Chondrocyte (in vitro differentiated cells): ENCODE results near the gene DDX56. TPM values are rescaled to one million over a fixed set of nuclear protein-coding genes. Genes with fewer than 3 reads are reported as not detected.

Experiments used
- DNase-seq: peaks from one replicate; pipeline ENCODE4 v3.0.0; 2021; ENCODE audit warnings: mixed read lengths, low spot score
- H3K27ac Mint-ChIP-seq: one replicate; pipeline ENCODE4 v1.8.0; 2021; ENCODE audit warnings: mild to moderate bottlenecking, moderate library complexity, mixed read lengths; ENCODE audit not compliant: unreplicated experiment
- H3K27me3 Mint-ChIP-seq: 2 replicates; pipeline ENCODE4 v1.8.0; 2021; ENCODE audit warnings: low read depth, mixed read lengths
- H3K36me3 Mint-ChIP-seq: 2 replicates; pipeline ENCODE4 v1.8.0; 2021; ENCODE audit warnings: low read depth, mixed read lengths
- H3K4me1 Mint-ChIP-seq: 2 replicates; pipeline ENCODE4 v1.8.0; 2021; ENCODE audit warnings: low read depth, mild to moderate bottlenecking, mixed read lengths
- H3K4me3 Mint-ChIP-seq: one replicate; pipeline ENCODE4 v1.8.0; 2021; ENCODE audit warnings: mild to moderate bottlenecking, moderate library complexity, mixed read lengths; ENCODE audit not compliant: unreplicated experiment
- H3K9me3 Mint-ChIP-seq: 2 replicates; pipeline ENCODE4 v1.8.0; 2021; ENCODE audit warnings: low read depth, mixed read lengths
- total RNA-seq: library from RNA; stranded (reverse); gene quantifications from 3 replicates; pipeline ENCODE4 v1.2.1, GENCODE V29; 2021
- TF ChIP-seq, protein P1 (sequence below): fragments of 200-600 bp; sonication (generic); IDR thresholded peaks from 2 replicates; pipeline ENCODE4 v1.5.0; 2021; ENCODE audit warnings: antibody characterized with exemption, mild to moderate bottlenecking, moderate library complexity

DDX56 gene
- total RNA-seq, 1 donor from 2014 or later, result 48.7 TPM

DNA sequence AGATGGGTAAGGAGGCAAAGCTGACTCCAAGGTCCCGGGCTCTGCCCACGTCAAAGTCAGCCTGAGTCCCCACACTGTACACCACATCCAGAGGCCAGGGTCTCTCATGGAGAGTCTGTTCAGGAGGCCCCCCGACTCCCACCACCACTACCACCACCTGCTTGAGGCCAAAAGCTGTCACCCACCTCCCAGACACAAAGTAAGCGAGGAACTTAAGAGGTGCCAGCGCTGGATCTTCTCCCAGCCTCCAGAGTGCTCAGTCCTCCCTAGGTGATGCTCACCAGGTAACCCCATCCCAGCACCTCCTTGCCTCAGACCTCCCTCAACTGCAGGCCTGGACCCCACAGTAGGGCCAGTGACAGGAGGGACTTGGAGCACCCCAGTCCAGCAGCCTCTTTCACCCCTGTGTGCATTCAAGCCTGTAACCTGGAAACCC lies 33.1 kb downstream of the DDX56 start:
- Mint-ChIP-seq H3K4me1 (no peaks in the 10 kb centered on the region), H3K36me3 (no peaks in the 10 kb centered on the region), H3K27me3 (no peaks in the 10 kb centered on the region), H3K4me3 (no peak overlapping the region), H3K9me3 (no peaks in the 10 kb centered on the region), H3K27ac (no peak overlapping the region)
- DNase-seq, result peak; percentile 69
- TF ChIP-seq, protein P1, sequence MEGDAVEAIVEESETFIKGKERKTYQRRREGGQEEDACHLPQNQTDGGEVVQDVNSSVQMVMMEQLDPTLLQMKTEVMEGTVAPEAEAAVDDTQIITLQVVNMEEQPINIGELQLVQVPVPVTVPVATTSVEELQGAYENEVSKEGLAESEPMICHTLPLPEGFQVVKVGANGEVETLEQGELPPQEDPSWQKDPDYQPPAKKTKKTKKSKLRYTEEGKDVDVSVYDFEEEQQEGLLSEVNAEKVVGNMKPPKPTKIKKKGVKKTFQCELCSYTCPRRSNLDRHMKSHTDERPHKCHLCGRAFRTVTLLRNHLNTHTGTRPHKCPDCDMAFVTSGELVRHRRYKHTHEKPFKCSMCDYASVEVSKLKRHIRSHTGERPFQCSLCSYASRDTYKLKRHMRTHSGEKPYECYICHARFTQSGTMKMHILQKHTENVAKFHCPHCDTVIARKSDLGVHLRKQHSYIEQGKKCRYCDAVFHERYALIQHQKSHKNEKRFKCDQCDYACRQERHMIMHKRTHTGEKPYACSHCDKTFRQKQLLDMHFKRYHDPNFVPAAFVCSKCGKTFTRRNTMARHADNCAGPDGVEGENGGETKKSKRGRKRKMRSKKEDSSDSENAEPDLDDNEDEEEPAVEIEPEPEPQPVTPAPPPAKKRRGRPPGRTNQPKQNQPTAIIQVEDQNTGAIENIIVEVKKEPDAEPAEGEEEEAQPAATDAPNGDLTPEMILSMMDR, result no peak

DNA sequence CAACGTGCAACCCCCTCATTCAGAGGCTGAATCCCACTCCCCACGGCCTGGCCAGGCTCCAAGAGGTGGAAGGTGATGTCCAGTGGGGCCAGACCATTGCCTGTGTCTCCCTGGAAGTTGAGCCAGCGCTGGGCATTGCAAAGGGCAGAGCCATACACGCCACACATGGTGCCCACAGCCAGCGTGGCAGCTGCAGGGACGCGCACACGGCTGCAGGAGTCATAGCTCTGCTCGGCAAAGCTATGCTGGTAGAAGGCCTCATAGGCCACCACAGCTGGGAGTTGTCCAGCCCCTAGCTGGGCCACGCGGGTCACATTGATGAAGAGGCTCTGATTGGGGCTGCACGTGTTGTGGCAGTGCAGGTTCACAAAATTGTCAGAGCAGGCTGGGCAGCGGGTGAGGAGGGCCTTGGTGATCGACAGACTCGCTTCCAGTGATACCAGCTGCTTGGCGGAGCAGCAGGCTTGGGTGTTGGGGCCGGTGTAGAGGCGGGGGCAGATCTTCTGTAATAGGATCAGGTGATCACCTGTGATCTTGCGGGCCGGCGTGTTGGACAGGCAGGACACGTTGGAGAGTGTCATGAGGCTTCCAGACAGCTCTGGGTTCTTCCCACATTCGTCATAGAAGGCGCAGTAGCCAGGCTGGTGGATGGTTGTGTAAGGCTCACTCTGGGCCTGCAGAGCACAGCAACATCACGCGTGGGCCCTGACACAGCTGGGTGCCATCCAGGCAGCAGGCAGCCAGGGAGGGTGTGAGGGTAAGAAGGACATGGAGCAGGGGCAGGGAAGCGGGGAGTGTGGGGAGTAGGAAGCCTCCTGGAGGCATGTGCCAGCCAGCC lies 33.8 kb downstream of the DDX56 start:
- Mint-ChIP-seq H3K4me3 (no peak overlapping the region), H3K27ac (no peak overlapping the region), H3K36me3 (no peaks in the 10 kb centered on the region), H3K9me3 (no peaks in the 10 kb centered on the region), H3K27me3 (no peaks in the 10 kb centered on the region), H3K4me1 (no peaks in the 10 kb centered on the region)
- DNase-seq, result no peak
- TF ChIP-seq, protein P1, result no peak

DNA sequence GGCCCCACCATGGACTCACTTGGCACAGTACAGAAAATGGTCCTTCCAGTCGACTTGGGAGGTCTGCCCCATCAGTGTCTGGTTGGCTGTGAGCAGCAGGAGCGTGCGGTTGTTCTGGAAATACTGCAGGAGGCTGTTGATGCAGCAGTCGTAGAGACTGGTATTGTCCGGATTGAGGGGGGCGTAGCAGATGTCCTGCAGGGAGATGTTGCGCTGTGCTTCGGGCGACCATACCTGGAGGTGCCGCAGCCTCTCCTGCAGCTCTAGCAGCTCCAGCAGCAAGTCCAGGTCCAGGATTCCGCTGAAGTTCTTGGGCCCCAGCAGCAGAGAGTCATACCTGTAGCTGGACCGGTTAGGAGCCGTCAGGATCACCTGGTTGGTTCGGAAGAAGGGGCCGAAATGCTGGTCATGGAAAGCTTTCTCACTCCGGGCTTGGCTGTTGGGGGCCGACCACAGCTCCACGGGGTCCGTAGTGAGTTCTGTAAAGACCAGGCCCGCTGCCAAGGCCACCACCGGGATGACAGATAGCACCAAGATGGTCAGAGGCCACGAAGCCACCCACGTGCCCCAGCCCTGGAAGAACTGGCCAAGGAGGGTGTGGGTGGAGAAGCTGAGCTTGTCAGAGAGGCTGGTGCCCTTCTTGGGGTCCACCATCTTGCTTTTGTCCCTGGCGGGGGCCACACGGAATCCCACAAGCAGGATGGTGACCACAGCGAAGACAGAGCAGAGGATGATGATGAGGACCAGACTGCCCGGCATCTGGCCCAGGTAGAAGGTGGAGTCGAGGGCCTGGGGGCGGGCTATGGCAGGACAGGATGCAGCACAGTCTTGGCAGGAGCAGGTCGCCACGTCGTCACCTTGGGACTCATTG lies 34.7 kb downstream of the DDX56 start:
- no peaks in the 10 kb centered on the region for H3K9me3 Mint-ChIP-seq
- TF ChIP-seq, protein P1, result no peak
- H3K27ac Mint-ChIP-seq, result no peak overlapping the region
- H3K4me1 Mint-ChIP-seq, result no peaks in the 10 kb centered on the region
- no peaks in the 10 kb centered on the region for H3K36me3 Mint-ChIP-seq
- H3K4me3 Mint-ChIP-seq, result no peak overlapping the region
- H3K27me3 Mint-ChIP-seq, result no peaks in the 10 kb centered on the region
- DNase-seq, result peak; percentile 75

DNA sequence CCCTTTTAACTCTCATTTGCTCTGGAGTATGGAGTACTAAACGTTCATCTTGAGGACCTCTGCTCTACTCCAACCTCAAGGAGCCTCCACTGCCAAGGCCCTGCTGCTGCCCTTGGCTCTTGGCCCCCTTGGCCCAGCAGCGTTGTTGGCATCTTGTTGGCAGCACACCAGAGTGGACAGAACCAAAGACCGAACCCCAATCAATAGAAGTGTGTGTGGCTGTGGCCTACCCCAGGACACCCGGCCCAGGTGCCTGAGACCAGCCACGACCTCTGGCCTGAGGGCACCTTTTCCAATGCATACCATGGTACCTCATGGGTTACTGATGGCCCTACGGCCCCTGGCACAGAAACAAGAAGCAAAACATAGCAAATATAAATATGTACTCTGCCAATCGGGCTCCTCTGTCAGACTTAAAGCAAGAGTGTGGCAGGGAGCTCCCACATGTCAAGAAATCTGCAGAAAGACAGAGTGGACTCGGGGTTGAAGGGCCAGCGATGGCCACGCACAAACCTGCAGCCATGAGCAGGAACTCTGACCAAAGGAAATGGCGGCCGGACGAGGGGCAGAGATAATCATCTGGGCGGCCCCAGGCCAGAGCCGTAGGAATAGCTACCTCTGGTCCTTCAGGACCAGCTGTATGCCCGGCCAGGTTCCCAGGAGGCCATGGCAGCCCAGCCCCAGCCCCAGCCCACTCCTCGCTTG lies 35.5 kb downstream of the DDX56 start:
- no peak overlapping the region for H3K4me3 Mint-ChIP-seq
- H3K36me3 Mint-ChIP-seq, result no peaks in the 10 kb centered on the region
- no peak for DNase-seq
- no peaks in the 10 kb centered on the region for H3K9me3 Mint-ChIP-seq
- H3K27ac Mint-ChIP-seq, result no peak overlapping the region
- H3K4me1 Mint-ChIP-seq, result no peaks in the 10 kb centered on the region
- TF ChIP-seq, protein P1, result no peak
- H3K27me3 Mint-ChIP-seq, result no peaks in the 10 kb centered on the region

DNA sequence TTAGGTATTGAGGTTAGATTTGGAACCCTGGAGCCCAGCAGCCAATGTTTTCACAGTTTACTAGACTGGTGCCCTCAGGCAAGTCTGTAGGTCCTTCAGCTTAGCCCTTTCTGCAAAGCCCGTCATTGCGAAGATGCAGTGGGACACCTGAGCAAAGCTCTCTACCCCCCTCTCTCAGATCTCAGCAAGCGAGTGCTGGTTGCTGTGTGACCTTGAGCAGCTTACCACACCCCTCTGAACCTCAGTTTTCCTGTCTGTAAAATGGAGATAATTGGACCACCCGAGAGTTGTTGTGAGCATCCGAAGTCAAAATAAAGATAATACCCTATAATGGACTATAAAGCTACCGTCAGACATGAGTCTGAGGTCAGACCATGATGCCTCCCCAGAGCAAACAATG lies 36.3 kb downstream of the DDX56 start:
- Mint-ChIP-seq H3K4me3 (no peak overlapping the region), H3K27ac (no peak overlapping the region), H3K4me1 (no peaks in the 10 kb centered on the region), H3K27me3 (no peaks in the 10 kb centered on the region), H3K36me3 (no peaks in the 10 kb centered on the region), H3K9me3 (no peaks in the 10 kb centered on the region)
- TF ChIP-seq, protein P1, result no peak
- DNase-seq, result no peak
